CD4-positive, alpha-beta T cell (primary cell): ENCODE results near the gene CPO. TPM values are rescaled to one million over a fixed set of nuclear protein-coding genes. Genes with fewer than 3 reads are reported as not detected.

Source experiments
- ATAC-seq: fragments of 200-7000 bp; cut with Tn5 transposase; one replicate; pipeline ENCODE4 v1.10.0; 2022; ENCODE audit warnings: mild to moderate bottlenecking; ENCODE audit not compliant: poor library complexity
- CTCF ChIA-PET: fragments of 350-600 bp; sonication (Branson Sonifier 250); formaldehyde crosslinking; loops from one replicate; lab custom pipeline; 2021; ENCODE audit warnings: antibody characterized with exemption, inconsistent platforms; lab: Charles Lee
- POLR2A ChIA-PET: fragments of 350-600 bp; sonication (Branson Sonifier 250); formaldehyde crosslinking; loops from one replicate; lab custom pipeline; 2021; ENCODE audit warnings: antibody characterized with exemption, inconsistent platforms; lab: Charles Lee
- DNase-seq, 14 experiments: peaks; one replicate each; pipeline ENCODE4 v3.0.0-alpha.2; 2013 to 2020; ENCODE audit warnings: mixed read lengths in 2 of 14
- H3K27ac ChIP-seq, 2 donors: one replicate each; pipeline versions ENCODE4 v1.5.1 to v1.7.0; 2013; ENCODE audit warnings: low read length in 2 of 2, low read depth in 1 of 2, mild to moderate bottlenecking in 1 of 2
- H3K27me3 ChIP-seq, 2 experiments: 1 replicate in 1 of 2; 2 replicates in 1 of 2; pipeline versions ENCODE4 v1.6.1 to v1.7.0; 2013; ENCODE audit warnings: low read length in 2 of 2, control low read depth in 1 of 2, mild to moderate bottlenecking in 1 of 2, moderate library complexity in 1 of 2; ENCODE audit not compliant: insufficient read depth in 2 of 2, control insufficient read depth in 1 of 2
- H3K36me3 ChIP-seq: one replicate; pipeline ENCODE4 v1.6.1; 2013; ENCODE audit warnings: low read length, control low read depth; ENCODE audit not compliant: insufficient read depth
- H3K4me1 ChIP-seq: one replicate; pipeline ENCODE4 v1.6.1; 2013; ENCODE audit warnings: low read length, control low read depth; ENCODE audit not compliant: insufficient read depth
- H3K4me3 ChIP-seq: one replicate; pipeline ENCODE4 v1.5.1; 2013; ENCODE audit warnings: mild to moderate bottlenecking, low read length, moderate library complexity
- H3K9me3 ChIP-seq, 2 experiments: 1 replicate in 1 of 2; 2 replicates in 1 of 2; pipeline versions ENCODE4 v1.6.1 to v1.7.0; 2013; ENCODE audit warnings: low read length in 2 of 2, mild to moderate bottlenecking in 2 of 2, control low read depth in 1 of 2, moderate library complexity in 1 of 2; ENCODE audit not compliant: control insufficient read depth in 1 of 2, insufficient read depth in 1 of 2
- H3K27ac Mint-ChIP-seq: one replicate; pipeline ENCODE4 v1.8.0; 2020; ENCODE audit warnings: mixed read lengths
- H3K27me3 Mint-ChIP-seq: one replicate; pipeline ENCODE4 v1.8.0; 2021; ENCODE audit warnings: mixed read lengths
- H3K36me3 Mint-ChIP-seq: one replicate; pipeline ENCODE4 v1.8.0; 2021; ENCODE audit warnings: low read depth, mixed read lengths
- H3K4me1 Mint-ChIP-seq: one replicate; pipeline ENCODE4 v1.8.0; 2021; ENCODE audit warnings: low read depth, mixed read lengths
- H3K4me3 Mint-ChIP-seq: one replicate; pipeline ENCODE4 v1.8.0; 2020; ENCODE audit warnings: mild to moderate bottlenecking, mixed read lengths
- H3K9me3 Mint-ChIP-seq: one replicate; pipeline ENCODE4 v1.8.0; 2020; ENCODE audit warnings: mixed read lengths
- CTCF ChIP-seq: fragments of 200-600 bp; IDR thresholded peaks from one replicate; pipeline ENCODE4 v1.8.0; 2022; ENCODE audit warnings: antibody characterized with exemption, mild to moderate bottlenecking
- intact Hi-C, 2 experiments: fragments of 100-400 bp; cut with DNase I in 1 of 2; cut with micrococcal nuclease in 1 of 2; formaldehyde crosslinking; loops; one replicate each; pipeline versions ENCODE4 v1.15.1 to v1.9.0; 2023 to 2025; cut with DNase I, micrococcal nuclease
- total RNA-seq, 174 experiments: library from RNA in 2 of 174; stranded (reverse) in 2 of 174; gene quantifications; one replicate each; pipeline ENCODE4 v1.2.3 and lab custom pipeline; 2021 to 2026

The CPO gene
- total RNA-seq, 2 experiments from 2014 or later: not detected

DNA sequence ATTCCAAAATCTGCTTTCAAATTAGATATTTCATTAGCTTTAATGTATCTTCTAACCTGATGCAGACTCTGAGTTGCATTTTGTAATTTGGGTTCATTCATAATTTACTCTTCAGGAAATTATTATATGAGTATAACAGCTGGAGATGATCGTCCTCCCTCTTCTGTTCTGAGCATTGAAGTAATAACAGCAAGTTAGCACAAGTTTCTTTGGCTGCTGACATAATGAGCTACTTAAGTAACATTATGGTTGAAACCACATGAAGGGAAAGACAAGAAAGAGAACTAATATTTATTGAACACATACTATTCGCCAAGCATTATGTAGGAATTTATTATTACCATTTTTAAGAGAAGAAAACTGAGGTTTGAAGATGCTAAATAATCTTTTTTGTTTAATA, 75.1 kb downstream of the CPO start:
- no peak overlapping the region for H3K27ac Mint-ChIP-seq
- intact Hi-C loops: no loop called here
- no peak for TF ChIP-seq CTCF
- H3K4me1 Mint-ChIP-seq: no peaks in the 10 kb centered on the region
- Histone ChIP-seq H3K4me1 (no peaks in the 10 kb centered on the region), H3K27me3 (no peaks in the 10 kb centered on the region), H3K9me3 (no peaks in the 10 kb centered on the region), H3K36me3 (no peaks in the 10 kb centered on the region), H3K4me3 (no peak overlapping the region), H3K27ac (no peak overlapping the region)
- no peaks in the 10 kb centered on the region for H3K36me3 Mint-ChIP-seq
- ChIA-PET POLR2A (no interaction called here), CTCF (no interaction called here)
- no peak for DNase-seq
- peaks cover 10% of the 10 kb centered on the region for H3K9me3 Mint-ChIP-seq
- no peak overlapping the region for H3K4me3 Mint-ChIP-seq
- H3K27me3 Mint-ChIP-seq: peaks cover 5% of the 10 kb centered on the region
- ATAC-seq: no peak

DNA sequence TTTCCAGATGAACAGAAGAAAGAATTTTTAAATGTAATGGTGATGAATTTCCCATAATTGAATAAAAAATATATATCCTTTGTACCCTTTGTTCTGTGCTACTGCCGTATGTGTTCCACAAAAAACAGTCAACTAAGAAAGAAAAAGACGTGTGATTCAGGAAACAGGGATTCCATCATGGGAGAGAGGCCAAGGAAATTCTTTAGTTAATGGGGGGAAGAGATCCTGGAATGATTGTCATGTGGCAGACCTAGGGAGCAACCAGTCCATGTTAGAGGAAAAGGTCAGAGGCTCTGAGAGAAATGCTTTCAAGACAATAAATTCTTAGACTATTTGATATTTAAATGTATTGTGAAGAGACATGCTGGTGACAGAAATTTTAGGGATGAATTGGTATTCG, 76.6 kb downstream of the CPO start:
- Histone ChIP-seq H3K9me3 (no peaks in the 10 kb centered on the region), H3K27me3 (no peaks in the 10 kb centered on the region), H3K4me1 (no peaks in the 10 kb centered on the region), H3K4me3 (no peak overlapping the region), H3K36me3 (no peaks in the 10 kb centered on the region), H3K27ac (no peak overlapping the region)
- intact Hi-C loops: no loop called here
- no peaks in the 10 kb centered on the region for H3K4me1 Mint-ChIP-seq
- H3K27ac Mint-ChIP-seq: no peak overlapping the region
- ATAC-seq: no peak
- H3K4me3 Mint-ChIP-seq: no peak overlapping the region
- H3K9me3 Mint-ChIP-seq: peaks cover 10% of the 10 kb centered on the region
- TF ChIP-seq CTCF: no peak
- ChIA-PET CTCF (no interaction called here), POLR2A (no interaction called here)
- no peak for DNase-seq
- no peaks in the 10 kb centered on the region for H3K36me3 Mint-ChIP-seq
- H3K27me3 Mint-ChIP-seq: peaks cover 5% of the 10 kb centered on the region

Other genes starting within 250 kb of the CPO start
- gene DYTN, start 221.1 kb upstream of the CPO start, total RNA-seq: not detected
- under 1 TPM; 0.25 to 0.31 TPM for gene MDH1B, start 174.2 kb upstream of the CPO start, total RNA-seq
- gene FASTKD2, start 173.9 kb upstream of the CPO start, total RNA-seq: 10 to 100 TPM; 24.9 to 25.7 TPM
- gene KLF7, start 226.4 kb downstream of the CPO start, total RNA-seq: 10 to 100 TPM; 90.1 to 96.9 TPM